ENCODE data around the gene EPN2.

EPN2 gene

DNA sequence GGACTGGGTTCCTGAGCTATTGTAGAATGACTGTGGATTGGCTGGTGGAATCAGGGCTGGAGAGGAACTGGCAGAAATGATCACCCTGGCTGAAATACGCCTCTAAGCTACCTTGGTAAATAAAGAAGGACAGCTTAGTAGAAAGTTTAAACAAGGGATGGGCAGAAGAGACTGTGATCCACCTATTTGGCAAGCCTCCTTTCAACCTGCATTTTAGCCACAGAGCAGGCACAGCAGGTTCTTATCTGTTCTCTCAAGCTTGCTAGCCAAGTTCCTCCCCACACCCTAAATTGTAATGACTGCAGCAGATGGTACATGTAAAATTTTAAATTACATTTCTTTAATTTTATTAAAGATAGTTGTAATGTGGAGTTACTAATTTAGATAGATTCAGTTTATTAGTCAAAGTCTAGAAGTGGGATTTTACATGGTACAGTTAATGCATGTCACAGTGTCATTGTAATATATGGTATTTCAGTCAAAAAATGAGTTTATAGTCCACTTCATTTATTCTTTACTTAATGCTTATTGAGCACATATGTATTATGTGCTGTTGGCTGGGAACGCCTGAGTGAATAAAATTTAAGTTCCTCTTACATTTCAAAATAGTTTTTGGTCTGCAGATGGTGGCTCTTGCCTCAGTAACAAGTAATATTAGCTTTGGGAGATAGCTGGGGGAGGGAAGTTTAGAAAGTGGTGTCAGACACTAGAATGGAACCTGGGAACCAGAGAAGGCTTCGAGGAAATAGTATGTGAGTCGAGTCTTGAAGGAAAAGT is 11.2 kb downstream of the EPN2 start:
- no peaks in the 10 kb centered on the region for H3K9me3 Mint-ChIP-seq
- H3K4me1 Mint-ChIP-seq (ENCODE audit: low read depth in 2 of 2) = peaks cover 0 to 3% of the 10 kb centered on the region in 2 donors
- no peak for ATAC-seq (replicated peaks)
- no peak for DNase-seq
- H3K36me3 Mint-ChIP-seq (ENCODE audit: insufficient read depth) = no peaks in the 10 kb centered on the region
- H3K4me3 Mint-ChIP-seq = no peak overlapping the region
- peak overlapping the region in 1 of 2 donors; percentile 13 for H3K27ac Mint-ChIP-seq
- H3K27me3 Mint-ChIP-seq = no peaks in the 10 kb centered on the region

DNA sequence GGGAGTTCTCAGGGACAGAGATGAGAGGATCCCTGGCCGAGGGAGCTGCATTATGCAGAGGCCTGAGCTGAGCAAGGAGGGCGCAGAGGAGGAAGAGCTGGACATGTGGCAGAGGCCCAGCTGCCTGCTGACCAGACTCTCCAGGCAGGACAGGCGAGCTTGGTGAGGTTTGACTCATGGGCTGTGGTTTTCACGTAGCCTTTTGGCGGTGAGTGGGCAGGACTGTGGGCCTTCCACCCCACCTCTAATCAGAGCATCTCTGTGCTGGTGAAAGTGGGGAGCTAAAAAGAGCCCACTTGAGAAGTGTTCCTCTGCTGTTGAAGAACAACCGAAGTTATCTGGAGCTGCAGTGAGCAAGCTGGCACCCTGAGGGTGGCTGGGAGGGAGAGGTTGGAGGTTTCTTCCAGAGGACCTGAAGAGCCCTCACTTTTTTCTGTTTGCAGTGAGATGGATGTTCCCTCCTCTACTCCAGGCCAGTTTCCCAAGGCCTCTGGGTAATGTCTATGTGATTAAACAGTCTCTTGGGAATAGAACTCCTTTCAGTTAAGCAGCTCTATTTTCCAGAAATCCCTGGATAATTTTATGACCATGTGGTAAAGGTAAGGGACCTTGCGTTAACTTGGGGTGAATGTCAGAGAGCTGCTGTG is 11.9 kb downstream of the EPN2 start:
- H3K9me3 Mint-ChIP-seq = no peaks in the 10 kb centered on the region
- no peak overlapping the region for H3K4me3 Mint-ChIP-seq
- H3K4me1 Mint-ChIP-seq (ENCODE audit: low read depth in 2 of 2) = peaks cover 3 to 4% of the 10 kb centered on the region in 2 donors
- DNase-seq = no peak
- ATAC-seq (replicated peaks) = no peak
- no peaks in the 10 kb centered on the region for H3K36me3 Mint-ChIP-seq (ENCODE audit: insufficient read depth)
- H3K27me3 Mint-ChIP-seq = no peaks in the 10 kb centered on the region
- peak overlapping the region in 1 of 2 donors; percentile 13 for H3K27ac Mint-ChIP-seq

DNA sequence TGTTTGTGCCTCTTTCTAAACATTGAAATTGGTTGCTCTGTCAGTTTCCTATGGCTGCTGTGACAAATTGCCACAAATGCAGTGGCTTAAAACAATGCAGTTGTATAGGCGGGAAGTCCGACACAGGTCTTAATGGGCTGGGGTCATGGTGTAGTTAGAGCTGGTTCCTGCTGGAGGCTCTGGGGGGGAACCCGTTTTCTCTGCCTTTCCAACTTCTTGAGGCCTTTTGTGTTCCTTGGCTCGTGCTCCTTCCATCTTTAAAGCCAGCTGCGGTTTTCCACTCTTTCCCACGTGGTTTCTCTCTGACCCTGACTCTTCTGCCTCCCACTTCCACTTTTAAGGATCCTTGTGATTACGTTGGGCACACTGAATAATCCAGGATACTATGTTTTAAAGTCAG is 12.5 kb downstream of the EPN2 start:
- Mint-ChIP-seq H3K9me3 (no peaks in the 10 kb centered on the region), H3K36me3 (ENCODE audit: insufficient read depth) (no peaks in the 10 kb centered on the region), H3K27me3 (no peaks in the 10 kb centered on the region), H3K4me3 (no peak overlapping the region), H3K27ac (no peak overlapping the region), H3K4me1 (ENCODE audit: low read depth in 2 of 2) (peaks cover 3 to 4% of the 10 kb centered on the region in 2 donors)
- no peak for DNase-seq
- no peak for ATAC-seq (replicated peaks)

DNA sequence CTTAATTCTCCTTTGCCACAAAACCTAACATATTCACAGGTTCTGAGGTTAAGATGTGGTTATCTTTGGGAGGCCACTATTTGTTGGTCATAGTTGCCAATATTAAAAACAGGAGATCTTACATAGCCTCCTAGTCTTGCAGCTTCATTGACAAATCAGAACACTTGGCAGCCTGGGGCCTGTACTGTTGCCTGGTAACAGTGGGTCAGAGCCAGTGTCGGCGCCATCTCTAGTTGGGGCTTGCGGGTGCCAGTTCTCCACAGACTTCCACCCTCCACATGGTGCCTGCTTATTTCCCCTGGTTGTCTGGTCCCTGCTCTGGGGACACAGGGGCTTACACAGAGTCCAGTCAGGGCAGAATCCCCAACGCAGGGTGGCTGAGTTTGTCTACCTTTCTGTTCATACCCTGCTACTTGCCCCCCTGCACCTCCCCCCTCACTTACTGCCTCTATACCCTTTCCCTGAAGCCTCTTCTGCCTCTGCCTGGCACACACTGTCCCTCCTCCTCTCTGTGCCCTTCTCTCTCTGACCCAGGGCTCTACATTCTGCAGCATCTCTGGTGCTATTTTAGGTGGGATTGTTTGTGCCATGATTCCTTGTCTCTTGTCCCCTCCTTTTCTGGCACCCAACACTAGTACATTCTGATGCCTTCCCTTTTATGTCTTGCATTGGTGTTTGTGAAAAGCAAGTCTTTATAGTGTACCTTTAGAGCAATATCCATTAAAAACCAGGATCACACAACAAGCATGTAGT is 13.4 kb downstream of the EPN2 start:
- DNase-seq (no peak), ATAC-seq (replicated peaks) (no peak)
- Mint-ChIP-seq H3K27me3 (no peaks in the 10 kb centered on the region), H3K4me3 (no peak overlapping the region), H3K4me1 (ENCODE audit: low read depth in 2 of 2) (peaks cover 5 to 7% of the 10 kb centered on the region in 2 donors), H3K9me3 (no peaks in the 10 kb centered on the region), H3K27ac (no peak overlapping the region), H3K36me3 (ENCODE audit: insufficient read depth) (no peaks in the 10 kb centered on the region)

DNA sequence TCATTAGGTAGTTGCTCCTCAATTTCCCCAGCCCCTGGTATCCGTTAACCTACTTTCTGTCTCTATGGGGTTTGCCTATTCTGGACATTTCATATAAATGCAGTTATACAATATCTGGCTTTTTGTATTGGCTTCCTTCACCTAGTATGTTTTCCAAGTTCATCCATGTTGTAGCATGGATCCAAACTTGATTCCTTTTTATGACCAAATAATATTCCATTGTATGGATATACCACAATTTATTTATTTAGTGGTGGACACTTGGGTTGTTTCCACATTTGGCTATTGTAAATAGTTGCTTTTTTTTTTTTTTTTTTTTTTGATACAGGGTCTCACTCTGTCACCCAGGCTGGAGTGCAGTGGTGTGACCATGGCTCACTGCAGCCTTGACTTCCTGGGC is 15.9 kb downstream of the EPN2 start:
- Mint-ChIP-seq H3K27me3 (no peaks in the 10 kb centered on the region), H3K36me3 (ENCODE audit: insufficient read depth) (no peaks in the 10 kb centered on the region), H3K9me3 (no peaks in the 10 kb centered on the region), H3K4me3 (no peak overlapping the region), H3K4me1 (ENCODE audit: low read depth in 2 of 2) (peaks cover 5 to 7% of the 10 kb centered on the region in 2 donors), H3K27ac (no peak overlapping the region)
- DNase-seq (no peak), ATAC-seq (replicated peaks) (no peak)

DNA sequence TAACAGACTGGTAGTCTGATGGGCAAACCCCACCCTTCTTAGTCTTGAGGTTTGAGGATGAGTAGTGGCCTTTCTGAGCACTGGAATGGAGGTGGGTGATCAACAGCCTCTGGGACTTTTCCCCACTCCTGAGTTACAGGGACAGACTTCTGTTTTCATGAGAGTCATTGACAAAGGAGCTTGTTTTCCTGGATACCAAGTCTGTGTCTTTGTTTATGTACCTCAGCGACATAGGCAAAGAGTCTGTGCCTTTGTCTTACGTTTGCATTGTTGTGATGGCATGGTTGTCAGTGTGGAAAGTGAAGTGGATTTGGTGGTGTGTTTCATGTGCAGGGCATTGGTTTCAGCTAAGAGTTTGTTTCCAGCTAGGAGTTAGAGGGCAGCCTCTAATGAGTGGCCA is 17.5 kb downstream of the EPN2 start:
- H3K27ac Mint-ChIP-seq = no peak overlapping the region
- peaks cover 0 to 2% of the 10 kb centered on the region in 2 donors for H3K27me3 Mint-ChIP-seq
- DNase-seq = no peak
- no peak overlapping the region for H3K4me3 Mint-ChIP-seq
- H3K36me3 Mint-ChIP-seq (ENCODE audit: insufficient read depth) = no peaks in the 10 kb centered on the region
- no peaks in the 10 kb centered on the region for H3K9me3 Mint-ChIP-seq
- H3K4me1 Mint-ChIP-seq (ENCODE audit: low read depth in 2 of 2) = peaks cover 1 to 7% of the 10 kb centered on the region in 2 donors
- ATAC-seq (replicated peaks) = no peak

DNA sequence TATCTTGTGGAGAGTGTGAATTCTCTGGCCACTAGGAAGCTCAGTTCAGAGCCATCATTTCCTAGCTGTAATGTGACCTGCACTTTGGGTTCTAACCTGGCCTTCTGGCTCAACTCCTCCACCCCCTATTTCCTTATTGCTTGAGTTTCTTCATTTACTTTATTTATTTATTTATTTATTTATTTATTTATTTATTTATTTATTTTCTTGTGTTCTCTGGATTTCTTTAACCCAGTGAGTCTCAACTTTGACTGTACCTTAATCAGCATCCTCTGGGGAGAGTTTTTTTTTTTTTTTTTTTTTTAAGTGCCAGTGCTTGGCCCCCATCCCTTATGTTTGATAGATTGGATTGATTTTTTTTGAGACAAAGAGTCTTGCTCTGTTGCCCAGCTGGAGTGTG is 18.1 kb downstream of the EPN2 start:
- H3K9me3 Mint-ChIP-seq = no peaks in the 10 kb centered on the region
- H3K27me3 Mint-ChIP-seq = peaks cover 4 to 8% of the 10 kb centered on the region in 2 donors
- ATAC-seq (replicated peaks) = no peak
- no peaks in the 10 kb centered on the region for H3K36me3 Mint-ChIP-seq (ENCODE audit: insufficient read depth)
- no peak overlapping the region for H3K4me3 Mint-ChIP-seq
- peaks cover 1 to 7% of the 10 kb centered on the region in 2 donors for H3K4me1 Mint-ChIP-seq (ENCODE audit: low read depth in 2 of 2)
- DNase-seq = no peak
- no peak overlapping the region for H3K27ac Mint-ChIP-seq

DNA sequence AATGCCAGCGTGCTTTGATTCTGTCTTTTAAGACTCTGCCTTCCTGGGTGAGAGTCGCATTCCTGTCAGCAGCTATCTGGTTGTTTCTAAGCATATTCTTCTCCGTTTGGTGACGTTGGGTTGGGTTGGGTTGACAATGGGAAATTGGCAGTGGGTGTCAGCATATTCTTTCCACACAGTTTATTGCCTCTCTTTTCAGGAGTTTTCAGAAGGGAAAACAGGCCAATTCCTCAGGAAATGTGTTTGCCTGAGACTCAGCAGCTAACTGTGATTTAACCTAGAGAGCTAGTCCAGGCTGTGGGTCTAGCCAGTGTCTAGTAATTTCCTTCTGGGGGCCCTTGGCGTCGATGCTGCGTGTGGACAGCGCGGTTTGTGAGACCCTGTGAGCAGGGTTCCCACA is 21.2 kb downstream of the EPN2 start:
- Mint-ChIP-seq H3K4me1 (ENCODE audit: low read depth in 2 of 2) (peaks cover 1 to 7% of the 10 kb centered on the region in 2 donors), H3K27ac (no peak overlapping the region), H3K9me3 (no peaks in the 10 kb centered on the region), H3K4me3 (no peak overlapping the region), H3K36me3 (ENCODE audit: insufficient read depth) (no peaks in the 10 kb centered on the region), H3K27me3 (peaks cover 5 to 19% of the 10 kb centered on the region in 2 donors)
- ATAC-seq (replicated peaks) (no peak), DNase-seq (no peak)

DNA sequence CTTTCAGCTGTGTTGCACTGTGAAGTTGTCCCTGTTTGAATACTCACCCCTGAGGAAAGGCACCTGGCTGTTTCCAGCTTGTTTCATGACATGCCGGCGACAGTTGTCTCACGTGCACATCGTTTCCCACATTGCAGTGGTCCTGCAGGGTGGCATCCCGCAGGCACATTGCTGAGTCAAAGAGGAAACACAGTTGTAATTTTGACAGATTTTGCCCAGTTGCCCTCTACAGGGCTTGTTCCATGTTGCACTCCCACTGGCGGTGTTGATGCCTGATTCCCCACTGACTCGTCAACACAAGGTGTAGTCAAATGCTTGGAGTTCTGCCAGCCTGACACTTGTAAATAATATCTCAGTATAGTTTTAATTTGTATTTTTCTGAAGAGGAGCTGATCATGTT is 23.8 kb downstream of the EPN2 start:
- DNase-seq (no peak), ATAC-seq (replicated peaks) (no peak)
- Mint-ChIP-seq H3K9me3 (no peaks in the 10 kb centered on the region), H3K27me3 (peaks cover 5 to 22% of the 10 kb centered on the region in 2 donors), H3K27ac (peak overlapping the region in 1 of 2 donors; percentile 73), H3K4me1 (ENCODE audit: low read depth in 2 of 2) (no peaks in the 10 kb centered on the region), H3K4me3 (no peak overlapping the region), H3K36me3 (ENCODE audit: insufficient read depth) (no peaks in the 10 kb centered on the region)

DNA sequence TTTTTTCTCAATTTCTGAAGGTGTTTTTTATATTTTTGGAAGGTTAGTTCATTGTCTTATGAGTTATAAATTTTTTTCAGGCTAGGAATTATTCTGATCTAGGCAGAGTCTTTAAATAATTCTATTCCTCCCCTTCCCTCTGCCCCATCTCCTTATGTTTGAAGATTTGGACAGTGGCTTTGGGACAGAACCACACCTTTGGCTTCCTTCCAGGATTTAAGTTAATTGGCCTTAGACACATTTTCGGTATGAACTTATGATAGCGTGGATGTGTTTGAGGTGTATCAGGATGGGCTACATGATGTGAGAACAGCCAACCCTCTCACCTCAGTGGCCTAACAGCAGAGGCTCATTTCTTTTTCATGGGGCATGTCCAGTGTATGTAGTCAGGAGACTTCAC is 24.3 kb downstream of the EPN2 start:
- DNase-seq = no peak
- peaks cover 5 to 22% of the 10 kb centered on the region in 2 donors for H3K27me3 Mint-ChIP-seq
- H3K4me1 Mint-ChIP-seq (ENCODE audit: low read depth in 2 of 2) = no peaks in the 10 kb centered on the region
- no peak overlapping the region for H3K4me3 Mint-ChIP-seq
- H3K9me3 Mint-ChIP-seq = no peaks in the 10 kb centered on the region
- no peaks in the 10 kb centered on the region for H3K36me3 Mint-ChIP-seq (ENCODE audit: insufficient read depth)
- no peak for ATAC-seq (replicated peaks)
- peak overlapping the region in 1 of 2 donors; percentile 73 for H3K27ac Mint-ChIP-seq

DNA sequence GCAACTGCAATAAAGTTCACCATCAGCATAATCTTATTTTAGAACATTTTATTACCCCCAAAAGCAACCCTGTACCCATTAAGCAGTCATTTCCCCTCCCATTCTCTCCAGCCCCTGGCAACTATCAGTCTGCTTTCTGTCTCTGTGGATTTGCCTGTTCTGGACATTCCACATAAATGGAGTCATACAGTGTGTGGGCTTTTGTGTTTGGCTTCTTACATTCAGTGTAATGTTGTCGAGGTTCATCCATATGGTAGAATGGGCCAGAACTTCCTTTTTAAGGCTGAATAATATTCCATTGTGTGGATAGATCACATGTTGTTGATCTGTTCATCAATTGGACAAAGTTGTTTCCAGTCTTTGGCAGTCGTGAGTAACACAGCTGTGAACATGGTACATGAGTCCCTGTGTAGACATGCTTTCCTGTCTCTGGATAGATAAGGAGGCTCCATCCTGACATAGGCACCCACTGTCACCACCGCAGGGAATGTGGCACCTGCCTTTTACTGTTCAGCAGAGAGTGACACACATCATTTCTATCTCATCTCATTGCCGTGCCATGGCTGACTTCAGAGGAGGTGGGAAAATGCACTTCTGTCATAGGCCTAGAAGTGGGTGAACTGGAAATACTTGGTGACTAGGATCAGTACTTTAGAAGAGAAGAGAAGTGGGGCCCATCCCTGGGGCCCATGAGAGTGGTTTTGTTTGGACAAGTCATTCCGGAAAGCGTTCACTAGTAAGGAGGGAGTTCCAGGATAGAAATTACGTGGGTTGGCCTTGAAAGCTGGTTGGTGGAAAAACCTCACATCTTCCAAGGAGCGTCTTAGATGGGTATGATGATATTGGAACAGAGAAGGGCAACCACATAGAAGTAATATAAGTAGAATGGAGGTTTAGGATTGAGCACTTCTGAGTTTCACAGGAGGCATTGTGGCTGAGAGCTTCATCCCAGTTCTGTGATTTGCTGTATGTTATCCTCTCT is 25.8 kb downstream of the EPN2 start:
- H3K4me1 Mint-ChIP-seq (ENCODE audit: low read depth in 2 of 2) = no peaks in the 10 kb centered on the region
- peaks cover 5 to 22% of the 10 kb centered on the region in 2 donors for H3K27me3 Mint-ChIP-seq
- no peak for DNase-seq
- H3K36me3 Mint-ChIP-seq (ENCODE audit: insufficient read depth) = no peaks in the 10 kb centered on the region
- no peak for ATAC-seq (replicated peaks)
- H3K4me3 Mint-ChIP-seq = no peak overlapping the region
- H3K9me3 Mint-ChIP-seq = no peaks in the 10 kb centered on the region
- peak overlapping the region in 1 of 2 donors; percentile 11 for H3K27ac Mint-ChIP-seq

DNA sequence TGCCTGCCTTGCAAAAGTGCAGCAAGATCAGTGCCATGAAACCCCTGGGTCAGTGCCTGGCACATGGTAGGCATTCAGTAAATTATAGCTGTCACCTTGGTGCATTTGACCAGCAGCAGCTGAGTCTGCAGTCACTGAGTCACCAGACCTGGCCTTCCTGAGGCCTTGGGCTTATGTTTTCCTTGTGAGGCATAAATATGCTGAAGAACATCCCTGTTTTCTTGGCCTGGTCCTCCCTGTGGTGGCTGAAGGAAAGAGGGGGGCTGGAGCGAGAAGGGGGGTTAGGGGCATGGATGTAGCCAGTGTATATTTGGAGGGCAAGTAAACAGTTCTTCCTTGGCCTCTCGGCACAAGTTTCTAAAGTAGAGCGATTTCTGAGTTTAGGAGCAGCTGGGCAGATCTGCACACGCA is 26.5 kb downstream of the EPN2 start:
- no peaks in the 10 kb centered on the region for H3K36me3 Mint-ChIP-seq (ENCODE audit: insufficient read depth)
- H3K27me3 Mint-ChIP-seq = peaks cover 5 to 22% of the 10 kb centered on the region in 2 donors
- no peak overlapping the region for H3K27ac Mint-ChIP-seq
- H3K9me3 Mint-ChIP-seq = no peaks in the 10 kb centered on the region
- no peaks in the 10 kb centered on the region for H3K4me1 Mint-ChIP-seq (ENCODE audit: low read depth in 2 of 2)
- DNase-seq (no peak), ATAC-seq (replicated peaks) (no peak)
- H3K4me3 Mint-ChIP-seq = no peak overlapping the region

DNA sequence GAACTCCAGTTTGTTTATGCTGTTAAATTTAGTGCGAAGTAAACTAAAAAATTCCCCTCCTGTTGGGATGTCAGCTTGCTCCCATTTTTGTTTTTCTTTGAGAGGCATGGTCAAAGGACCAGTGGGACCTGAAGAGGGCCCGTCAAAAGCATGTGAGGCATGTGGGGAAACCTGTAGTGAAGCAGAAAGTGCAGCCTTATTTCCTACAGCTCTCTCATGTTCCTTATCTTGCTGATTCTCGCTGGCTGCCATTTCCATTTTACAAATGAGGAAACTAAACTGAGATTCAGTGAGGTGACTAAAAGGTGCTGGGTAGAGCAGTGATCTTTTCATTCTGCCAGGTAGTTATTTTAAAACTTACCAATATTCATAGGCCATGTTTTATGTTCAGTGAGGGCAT is 27.1 kb downstream of the EPN2 start:
- Mint-ChIP-seq H3K36me3 (ENCODE audit: insufficient read depth) (no peaks in the 10 kb centered on the region), H3K27ac (no peak overlapping the region), H3K4me3 (no peak overlapping the region), H3K27me3 (peaks cover 5 to 22% of the 10 kb centered on the region in 2 donors), H3K4me1 (ENCODE audit: low read depth in 2 of 2) (no peaks in the 10 kb centered on the region), H3K9me3 (no peaks in the 10 kb centered on the region)
- ATAC-seq (replicated peaks) (no peak), DNase-seq (no peak)

Data from effector memory CD8-positive, alpha-beta T cell (primary cell).